HUES6 (cell line): Measurements from ENCODE around the gene DIPK2B.

Experiments used
- H3K27ac ChIP-seq: 2 replicates; pipeline ENCODE4 v1.7.0; 2013; ENCODE audit warnings: low read depth, mild to moderate bottlenecking, low read length, inconsistent platforms
- H3K27me3 ChIP-seq: 2 replicates; pipeline ENCODE4 v1.6.1; 2013; ENCODE audit warnings: low read length; ENCODE audit not compliant: control insufficient read depth, insufficient read depth
- H3K36me3 ChIP-seq: 2 replicates; pipeline ENCODE4 v1.6.1; 2013; ENCODE audit warnings: low read length; ENCODE audit not compliant: control insufficient read depth, insufficient read depth
- H3K4me1 ChIP-seq: 2 replicates; pipeline ENCODE4 v1.6.1; 2013; ENCODE audit warnings: low read length; ENCODE audit not compliant: control insufficient read depth, insufficient read depth
- H3K4me3 ChIP-seq: 2 replicates; pipeline ENCODE4 v1.5.1; 2013; ENCODE audit warnings: low read depth, low read length
- H3K9ac ChIP-seq: one replicate; pipeline ENCODE4 v1.6.1; 2013; ENCODE audit warnings: mild to moderate bottlenecking, low read length
- H3K9me3 ChIP-seq: 2 replicates; pipeline ENCODE4 v1.6.1; 2013; ENCODE audit warnings: low read depth, low read length; ENCODE audit not compliant: control insufficient read depth, insufficient read depth

Gene DIPK2B, protein sequence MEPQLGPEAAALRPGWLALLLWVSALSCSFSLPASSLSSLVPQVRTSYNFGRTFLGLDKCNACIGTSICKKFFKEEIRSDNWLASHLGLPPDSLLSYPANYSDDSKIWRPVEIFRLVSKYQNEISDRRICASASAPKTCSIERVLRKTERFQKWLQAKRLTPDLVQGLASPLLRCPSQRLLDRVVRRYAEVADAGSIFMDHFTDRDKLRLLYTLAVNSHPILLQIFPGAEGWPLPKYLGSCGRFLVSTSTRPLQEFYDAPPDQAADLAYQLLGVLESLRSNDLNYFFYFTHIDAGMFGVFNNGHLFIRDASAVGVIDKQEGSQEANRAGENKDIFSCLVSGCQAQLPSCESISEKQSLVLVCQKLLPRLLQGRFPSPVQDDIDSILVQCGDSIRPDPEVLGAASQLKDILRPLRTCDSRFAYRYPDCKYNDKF

DNA sequence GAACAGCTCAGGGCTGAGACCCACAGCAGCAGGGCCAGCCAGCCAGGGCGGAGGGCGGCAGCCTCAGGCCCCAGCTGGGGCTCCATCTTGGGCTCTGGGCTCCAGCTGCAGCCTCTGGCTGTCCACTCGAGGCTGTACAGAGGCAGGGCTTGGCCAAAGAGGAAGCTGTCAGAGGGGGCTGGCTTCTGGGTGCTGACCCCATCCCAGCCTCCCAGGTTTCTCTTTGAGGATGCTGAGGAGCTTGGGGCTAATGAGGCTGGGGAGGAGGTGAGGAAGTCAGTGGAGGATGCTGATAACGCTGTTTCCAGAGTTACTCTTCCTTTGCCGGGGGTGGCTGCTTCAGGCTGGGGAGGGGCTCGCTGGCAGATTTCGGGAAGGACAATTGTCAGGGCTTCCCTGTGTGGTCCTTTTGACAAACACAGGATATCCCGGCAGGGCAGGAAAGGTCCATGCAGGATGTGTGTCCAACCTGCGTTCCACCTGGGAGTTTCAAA, at the start of gene DIPK2B:
Gene DIPK2B (minus strand): TSS at position 136 of the 494 bp plus-strand sequence. CDS start 50 bp downstream, at position 86.
- H3K36me3 ChIP-seq = no peaks in the 10 kb centered on the region
- no peaks in the 10 kb centered on the region; the same call in 1 of the 2 replicates for H3K27me3 ChIP-seq
- no peak within 1 kb of the TSS for H3K9ac ChIP-seq
- H3K4me1 ChIP-seq = no peaks in the 10 kb centered on the region
- H3K9me3 ChIP-seq = peaks cover 6% of the 10 kb centered on the region; the same call in 1 of the 2 replicates
- H3K27ac ChIP-seq = no peak within 1 kb of the TSS
- H3K4me3 ChIP-seq = no peak within 1 kb of the TSS

DNA sequence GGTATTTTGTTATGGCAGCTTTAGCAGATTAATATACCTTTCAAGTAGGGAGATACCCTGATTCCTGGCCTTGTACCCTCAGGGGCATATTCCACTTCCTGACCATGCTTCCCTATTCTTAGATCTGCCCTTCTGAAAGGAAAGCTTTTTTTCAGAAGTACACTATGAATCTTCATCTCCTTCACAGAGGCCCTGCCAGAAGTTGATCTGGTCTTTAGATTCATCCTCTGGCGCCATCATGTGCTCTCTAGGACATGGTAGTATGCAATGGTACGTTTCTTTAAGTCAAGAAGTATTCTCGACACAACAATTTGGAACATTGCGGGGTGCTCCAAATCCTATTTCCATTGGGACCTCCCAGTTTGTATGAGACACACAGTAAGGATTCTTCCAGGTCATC, 39.6 kb upstream of the DIPK2B start:
- Histone ChIP-seq H3K4me3 (no peak overlapping the region), H3K27me3 (no peaks in the 10 kb centered on the region), H3K9me3 (peaks cover 10% of the 10 kb centered on the region; the same call in 1 of the 2 replicates), H3K4me1 (no peaks in the 10 kb centered on the region), H3K36me3 (no peaks in the 10 kb centered on the region), H3K9ac (no peak overlapping the region), H3K27ac (no peak overlapping the region)

DNA sequence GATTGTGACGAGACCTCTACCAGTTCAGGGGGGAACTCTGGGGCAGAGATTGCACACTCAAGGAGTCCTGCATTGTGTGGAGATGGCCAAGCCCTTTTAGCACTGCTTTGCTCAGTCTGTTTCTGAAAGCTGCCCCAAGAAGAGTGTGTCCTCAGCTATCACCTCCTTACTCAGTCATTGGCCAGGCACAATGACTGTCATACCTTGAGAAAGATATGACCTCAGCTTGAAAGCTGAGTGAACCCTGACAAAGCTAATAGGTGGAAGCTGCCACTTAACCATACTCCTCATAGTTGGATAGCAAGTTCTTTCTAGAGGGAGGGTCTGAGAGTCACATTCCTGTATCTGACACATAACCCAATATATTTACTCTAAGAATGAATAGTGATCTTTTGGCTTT, 37.8 kb upstream of the DIPK2B start:
- Histone ChIP-seq H3K27me3 (no peaks in the 10 kb centered on the region), H3K9me3 (peaks cover 11% of the 10 kb centered on the region; the same call in 1 of the 2 replicates), H3K27ac (no peak overlapping the region), H3K9ac (no peak overlapping the region), H3K4me1 (no peaks in the 10 kb centered on the region), H3K4me3 (no peak overlapping the region), H3K36me3 (no peaks in the 10 kb centered on the region)

DNA sequence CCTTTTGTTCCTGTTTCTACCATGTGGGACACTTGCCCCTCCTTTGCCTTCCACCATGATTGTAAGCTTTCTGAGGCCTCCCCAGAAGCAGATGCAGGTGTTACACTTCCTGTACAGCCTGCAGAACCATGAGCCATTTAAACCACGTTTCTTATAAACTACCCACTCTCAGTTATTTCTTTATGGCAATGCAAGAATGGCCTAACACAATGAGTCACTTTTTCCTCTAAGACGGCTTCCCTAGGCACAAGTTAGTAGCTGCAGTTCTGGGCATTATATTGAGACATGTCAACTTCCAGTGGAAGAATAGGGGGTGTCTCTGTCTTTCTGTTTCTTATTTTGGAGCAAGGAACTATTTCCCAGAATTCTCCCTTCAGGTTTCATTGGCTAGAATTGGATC, 32.9 kb upstream of the DIPK2B start:
- H3K4me1 ChIP-seq = no peaks in the 10 kb centered on the region
- H3K27ac ChIP-seq = no peak overlapping the region
- no peaks in the 10 kb centered on the region; the same call in 1 of the 2 replicates for H3K27me3 ChIP-seq

DNA sequence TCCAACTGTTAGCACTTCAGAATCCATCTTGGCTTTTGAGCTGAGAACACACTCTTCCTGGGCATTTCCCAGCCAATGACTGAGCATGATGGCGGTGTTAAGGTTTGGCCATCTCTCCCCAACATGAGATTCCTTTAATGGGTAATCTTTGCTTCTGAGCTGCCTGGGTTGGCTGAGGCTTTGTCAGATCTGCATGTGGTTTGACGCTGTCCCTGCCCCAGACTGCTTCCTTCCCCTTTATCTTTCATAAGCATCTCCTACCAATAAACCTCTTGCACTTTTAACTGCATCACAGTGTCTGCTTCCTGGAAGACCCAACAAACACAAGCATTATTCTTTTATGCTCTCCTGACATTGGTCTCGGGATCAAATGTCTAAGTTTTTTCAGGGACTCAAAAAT, 31.5 kb upstream of the DIPK2B start:
- no peaks in the 10 kb centered on the region; the same call in 1 of the 2 replicates for H3K27me3 ChIP-seq
- H3K9me3 ChIP-seq = peaks cover 21% of the 10 kb centered on the region; the same call in 1 of the 2 replicates
- H3K9ac ChIP-seq = no peak overlapping the region
- H3K27ac ChIP-seq = no peak overlapping the region
- no peaks in the 10 kb centered on the region for H3K4me1 ChIP-seq
- no peak overlapping the region for H3K4me3 ChIP-seq
- no peaks in the 10 kb centered on the region for H3K36me3 ChIP-seq

More for the DNA sequence above, 32.9 kb upstream of the DIPK2B start:
- Histone ChIP-seq H3K9ac (no peak overlapping the region), H3K9me3 (peaks cover 21% of the 10 kb centered on the region; the same call in 1 of the 2 replicates), H3K4me3 (no peak overlapping the region), H3K36me3 (no peaks in the 10 kb centered on the region)

DNA sequence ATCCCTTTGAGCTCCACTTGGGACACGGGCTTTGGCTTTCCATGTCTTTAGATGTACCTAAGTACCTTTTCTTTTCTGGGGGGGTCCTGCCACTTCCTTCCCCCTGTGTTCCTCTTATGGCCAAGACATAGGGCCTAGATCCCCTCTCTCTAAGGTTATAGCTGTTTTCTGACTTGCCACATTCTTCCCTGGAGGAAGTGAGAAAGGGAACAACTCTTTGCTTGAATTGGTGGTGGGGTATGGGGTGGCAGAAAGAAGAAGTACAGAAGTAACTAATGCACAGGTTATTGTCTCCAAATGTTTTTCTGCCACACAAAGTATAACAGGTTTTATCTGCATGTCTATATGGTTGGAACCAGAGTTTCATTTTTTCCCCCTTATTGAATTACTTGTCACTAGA, 29.7 kb upstream of the DIPK2B start:
- Histone ChIP-seq H3K27ac (no peak overlapping the region), H3K9ac (no peak overlapping the region), H3K4me3 (no peak overlapping the region), H3K36me3 (no peaks in the 10 kb centered on the region), H3K4me1 (no peaks in the 10 kb centered on the region), H3K27me3 (no peaks in the 10 kb centered on the region; the same call in 1 of the 2 replicates), H3K9me3 (peaks cover 16% of the 10 kb centered on the region; the same call in 1 of the 2 replicates)

DNA sequence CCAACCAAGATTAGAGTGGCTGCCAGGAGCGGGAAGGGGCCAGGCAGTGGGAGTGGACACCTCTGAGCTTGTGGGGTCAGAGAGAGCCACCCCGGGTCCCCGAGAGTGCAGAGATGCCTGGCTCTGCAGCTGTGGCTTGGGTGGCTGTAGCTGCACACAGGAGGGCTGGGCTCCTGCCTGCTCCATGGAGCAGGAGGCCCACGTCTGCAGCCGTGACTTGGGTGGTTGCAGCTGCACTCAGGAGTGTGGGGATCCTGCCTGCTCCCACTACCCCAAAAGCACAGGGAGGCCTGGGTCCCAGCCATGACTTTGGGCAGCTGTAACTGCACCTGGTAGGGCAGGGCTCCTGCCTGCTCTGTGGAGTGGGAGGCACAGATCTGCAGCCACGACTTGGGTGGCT, 28.7 kb upstream of the DIPK2B start:
- Histone ChIP-seq H3K27me3 (no peaks in the 10 kb centered on the region; the same call in 1 of the 2 replicates), H3K36me3 (no peaks in the 10 kb centered on the region), H3K9ac (no peak overlapping the region), H3K27ac (no peak overlapping the region), H3K9me3 (peaks cover 15% of the 10 kb centered on the region; the same call in 1 of the 2 replicates), H3K4me1 (no peaks in the 10 kb centered on the region), H3K4me3 (no peak overlapping the region)

DNA sequence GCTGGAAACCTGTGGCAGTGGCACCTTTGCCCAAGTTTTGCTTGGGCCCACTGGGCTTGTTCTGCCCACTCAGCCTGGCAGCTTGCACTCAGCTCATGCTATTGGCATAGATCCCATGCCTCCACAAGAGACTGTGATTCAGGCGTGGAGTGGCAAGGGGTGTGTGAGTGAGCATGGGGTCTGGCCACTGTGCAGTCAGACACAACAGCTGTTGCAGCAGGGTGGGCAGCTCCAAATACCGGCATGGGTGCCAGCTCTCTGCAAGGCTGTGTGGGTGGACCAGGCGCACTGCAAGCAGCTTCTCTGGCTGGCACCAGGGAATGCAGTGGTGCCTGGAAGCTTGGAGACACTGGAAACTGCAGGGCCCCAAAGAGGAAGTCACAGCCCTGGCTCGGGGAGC, 27.4 kb upstream of the DIPK2B start:
- Histone ChIP-seq H3K9me3 (peaks cover 14% of the 10 kb centered on the region; the same call in 1 of the 2 replicates), H3K27me3 (no peaks in the 10 kb centered on the region; the same call in 1 of the 2 replicates), H3K27ac (no peak overlapping the region), H3K4me3 (no peak overlapping the region), H3K36me3 (no peaks in the 10 kb centered on the region), H3K4me1 (no peaks in the 10 kb centered on the region), H3K9ac (no peak overlapping the region)

DNA sequence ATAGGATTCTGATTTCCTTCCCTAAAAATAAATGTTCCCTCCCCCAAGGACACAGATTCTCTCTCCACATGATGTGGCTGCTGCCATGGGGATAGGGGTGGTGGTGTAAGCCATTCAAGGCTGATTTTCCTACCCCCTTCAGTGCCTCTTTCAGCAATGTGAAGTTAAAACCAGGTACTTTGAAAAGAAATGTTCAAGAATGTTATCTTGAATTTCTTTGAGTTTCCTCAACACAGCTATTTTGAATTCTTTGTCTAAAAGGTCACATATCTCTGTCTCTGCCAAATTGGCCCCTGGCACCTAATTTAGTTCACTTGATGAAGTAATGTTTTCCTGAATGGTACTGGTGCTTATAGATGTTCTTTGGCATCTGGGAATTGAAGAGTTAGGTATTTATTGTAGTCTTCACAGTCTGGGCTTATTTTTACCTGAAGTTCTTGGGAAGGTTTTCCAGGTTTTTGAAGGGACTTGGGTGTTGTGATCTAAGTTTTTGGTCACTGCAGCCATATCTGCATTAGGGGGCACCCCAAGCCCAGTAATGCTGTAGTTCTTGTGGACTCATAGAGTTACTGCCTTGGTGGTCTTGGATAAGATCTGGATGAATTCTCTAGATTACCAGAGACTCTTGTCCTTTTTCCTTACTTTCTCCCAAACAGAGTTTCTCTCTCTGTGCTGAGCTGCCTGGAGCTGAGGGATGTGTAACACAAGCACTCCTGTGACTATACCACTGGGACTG, 7.6 kb upstream of the DIPK2B start:
- H3K9ac ChIP-seq = no peak overlapping the region
- H3K4me1 ChIP-seq = no peaks in the 10 kb centered on the region
- peaks cover 10% of the 10 kb centered on the region; the same call in 1 of the 2 replicates for H3K9me3 ChIP-seq
- no peak overlapping the region for H3K4me3 ChIP-seq
- no peaks in the 10 kb centered on the region for H3K36me3 ChIP-seq
- H3K27ac ChIP-seq = no peak overlapping the region
- H3K27me3 ChIP-seq = no peaks in the 10 kb centered on the region; the same call in 1 of the 2 replicates

DNA sequence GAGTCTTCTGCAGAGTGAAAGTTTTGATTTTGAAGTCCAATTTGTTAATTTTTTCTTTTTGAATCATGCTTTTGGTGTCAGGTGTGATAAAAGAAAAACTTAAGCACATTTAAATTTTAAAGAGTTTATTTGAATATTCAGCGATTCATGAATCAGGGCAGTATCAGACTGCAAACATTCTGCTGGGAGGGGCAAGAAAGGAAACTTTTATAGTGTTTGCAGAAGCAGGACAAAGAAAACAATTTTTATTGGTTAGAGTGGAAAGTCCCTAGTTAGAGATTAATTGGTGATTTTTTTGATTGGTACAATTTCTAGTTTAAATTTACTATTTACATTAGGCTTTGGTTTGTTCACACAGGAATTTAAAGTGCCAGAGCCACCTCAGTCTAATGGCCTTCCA, 1.5 kb upstream of the DIPK2B start:
- no peaks in the 10 kb centered on the region for H3K4me1 ChIP-seq
- H3K4me3 ChIP-seq = no peak overlapping the region
- no peak overlapping the region for H3K27ac ChIP-seq
- no peaks in the 10 kb centered on the region; the same call in 1 of the 2 replicates for H3K27me3 ChIP-seq
- no peak overlapping the region for H3K9ac ChIP-seq
- no peaks in the 10 kb centered on the region for H3K36me3 ChIP-seq
- peaks cover 10% of the 10 kb centered on the region for H3K9me3 ChIP-seq
